HCT116 (cell line): ENCODE data around the gene SPRYD4. TPM values are rescaled to one million over a fixed set of nuclear protein-coding genes. Genes with fewer than 3 reads are reported as not detected.
"Not testable (repeated sequence)": the region's sequence is repeated elsewhere in the genome, so short reads cannot be mapped to it uniquely, and the experiment has no call there.

Experiments used
- ATAC-seq: fragments of 200-7000 bp; cut with Tn5 transposase; 2 replicates; pipeline ENCODE4 v1.9.1; 2020; ENCODE audit warnings: mild to moderate bottlenecking, moderate library complexity
- BruUV-seq: library from RNA; stranded (reverse); fragments of 400-500 nt; replicated peaks from 2 replicates; lab custom pipeline; 2021; lab: Mats Ljungman, UMichigan
- CTCF ChIA-PET: fragments of 300-600 bp; sonication (Branson Sonifier 250); formaldehyde crosslinking; loops from one replicate; lab custom pipeline; 2021; ENCODE audit warnings: antibody characterized with exemption; lab: Charles Lee
- POLR2A ChIA-PET: fragments of 300-600, 350-600 bp; sonication (Branson Sonifier 250); formaldehyde crosslinking; loops from one replicate; lab custom pipeline; 2021; ENCODE audit warnings: antibody characterized with exemption; lab: Charles Lee
- RAD21 ChIA-PET, 2 experiments: fragments of 300-600 bp; sonication (Branson Sonifier 250); formaldehyde crosslinking; loops; one replicate each; lab custom pipeline; 2023; ENCODE audit warnings: low total read pairs in 2 of 2; ENCODE audit not compliant: uncharacterized antibody in 2 of 2, unreplicated experiment in 2 of 2, low non-redundant PET in 1 of 2; lab: Charles Lee
- DNase-seq: peaks from one replicate; pipeline ENCODE4 v3.0.0-alpha.2; 2010; ENCODE audit warnings: low read depth, low spot score
- H2AFZ ChIP-seq: fragments of 200-600 bp; shearing (Covaris generic), sonication (generic); 2 replicates; pipeline ENCODE4 v1.6.1; 2017; ENCODE audit warnings: low read depth, mixed run types, mixed read lengths, antibody characterized with exemption, low read length; ENCODE audit not compliant: poor library complexity, severe bottlenecking
- H3K27ac ChIP-seq: 2 replicates; pipeline ENCODE4 v1.5.1; 2012; ENCODE audit warnings: low read depth, low read length
- H3K27me3 ChIP-seq: fragments of 200-600 bp; sonication (generic); 2 replicates; pipeline ENCODE4 v1.6.1; 2016; ENCODE audit warnings: mixed run types, low read length, mixed read lengths; ENCODE audit not compliant: insufficient read depth
- H3K36me3 ChIP-seq, 2 experiments: fragments of 200-500 bp in 1 of 2; fragments of 200-600 bp in 1 of 2; sonication (Bioruptor generic) in 1 of 2; sonication (generic) in 1 of 2; 2 replicates each; pipeline versions ENCODE4 v1.5.1 to v1.6.1; 2014 to 2016; ENCODE audit warnings: low read length in 2 of 2, inconsistent platforms in 1 of 2, mixed read lengths in 1 of 2, mixed run types in 1 of 2; ENCODE audit not compliant: insufficient read depth in 2 of 2, control insufficient read depth in 1 of 2
- H3K4me1 ChIP-seq, 2 experiments: fragments of 200-600 bp in 1 of 2; sonication (generic) in 1 of 2; 2 replicates each; pipeline versions ENCODE4 v1.5.1 to v1.6.1; 2012 to 2017; ENCODE audit warnings: low read length in 2 of 2, inconsistent platforms in 1 of 2, mild to moderate bottlenecking in 1 of 2, mixed read lengths in 1 of 2, mixed run types in 1 of 2, moderate library complexity in 1 of 2; ENCODE audit not compliant: insufficient read depth in 2 of 2, control insufficient read depth in 1 of 2
- H3K4me2 ChIP-seq: fragments of 200-600 bp; sonication (generic); 2 replicates; pipeline ENCODE4 v1.6.1; 2017; ENCODE audit warnings: mixed run types, low read length, mixed read lengths
- H3K4me3 ChIP-seq, 2 experiments: fragments of 200-600 bp in 1 of 2; sonication (generic) in 1 of 2; replicated peaks in 1 of 2; 2 replicates each; pipeline ENCODE4 v1.5.1; 2011 to 2016; ENCODE audit warnings: low read length in 2 of 2, control low read depth in 1 of 2, low read depth in 1 of 2, mild to moderate bottlenecking in 1 of 2, mixed read lengths in 1 of 2, mixed run types in 1 of 2
- H3K79me2 ChIP-seq: fragments of 200-600 bp; sonication (generic); 2 replicates; pipeline ENCODE4 v1.6.1; 2017; ENCODE audit warnings: mild to moderate bottlenecking, mixed run types, low read length, moderate library complexity, mixed read lengths; ENCODE audit not compliant: insufficient read depth
- H3K9ac ChIP-seq: fragments of 200-600 bp; sonication (generic); 2 replicates; pipeline ENCODE4 v1.6.1; 2016; ENCODE audit warnings: low read length, mixed read lengths
- H3K9me2 ChIP-seq: fragments of 200-600 bp; sonication (generic), shearing (Covaris generic); 2 replicates; pipeline ENCODE4 v1.6.1; 2017; ENCODE audit warnings: mixed run types, mild to moderate bottlenecking, moderate library complexity; ENCODE audit not compliant: insufficient read depth
- H3K9me3 ChIP-seq, 2 experiments: fragments of 200-500 bp in 1 of 2; fragments of 200-600 bp in 1 of 2; sonication (Bioruptor generic) in 1 of 2; sonication (generic) in 1 of 2; 2 replicates each; pipeline ENCODE4 v1.6.1; 2014 to 2017; ENCODE audit warnings: low read length in 2 of 2, mixed read lengths in 2 of 2, inconsistent platforms in 1 of 2, low read depth in 1 of 2, mild to moderate bottlenecking in 1 of 2, mixed run types in 1 of 2, moderate library complexity in 1 of 2; ENCODE audit not compliant: control insufficient read depth in 1 of 2, insufficient read depth in 1 of 2
- H4K20me1 ChIP-seq: fragments of 200-600 bp; sonication (generic), shearing (Covaris generic); 2 replicates; pipeline ENCODE4 v1.6.1; 2017; ENCODE audit warnings: mixed run types, mild to moderate bottlenecking, moderate library complexity; ENCODE audit not compliant: insufficient read depth
- CTCF ChIP-seq, 3 experiments: fragments of 200-600 bp in 1 of 3; sonication (generic) in 1 of 3; IDR thresholded peaks in 2 of 3; conservative IDR thresholded peaks in 1 of 3; 2 replicates each; pipeline ENCODE4 v1.5.1; 2012 to 2017; ENCODE audit warnings: low read depth in 2 of 3, low read length in 2 of 3, antibody characterized with exemption in 1 of 3, borderline replicate concordance in 1 of 3, control low read depth in 1 of 3, mild to moderate bottlenecking in 1 of 3, mixed read lengths in 1 of 3, mixed run types in 1 of 3, moderate library complexity in 1 of 3; ENCODE audit not compliant: insufficient read depth in 1 of 3
- RAD21 ChIP-seq: IDR thresholded peaks from 2 replicates; pipeline ENCODE4 v1.6.1; 2012; ENCODE audit warnings: low read depth, mild to moderate bottlenecking
- intact Hi-C: fragments of 100-400 bp; cut with micrococcal nuclease; formaldehyde crosslinking; loops from 2 replicates; pipeline ENCODE4 v1.10.0; 2022
- total RNA-seq: library from RNA; stranded (reverse); gene quantifications from one replicate; pipeline ENCODE4 v1.2.1, GENCODE V29; 2021; ENCODE audit not compliant: unreplicated experiment

The SPRYD4 gene
- total RNA-seq, 1 experiment from 2014 or later: 2.5 TPM

DNA sequence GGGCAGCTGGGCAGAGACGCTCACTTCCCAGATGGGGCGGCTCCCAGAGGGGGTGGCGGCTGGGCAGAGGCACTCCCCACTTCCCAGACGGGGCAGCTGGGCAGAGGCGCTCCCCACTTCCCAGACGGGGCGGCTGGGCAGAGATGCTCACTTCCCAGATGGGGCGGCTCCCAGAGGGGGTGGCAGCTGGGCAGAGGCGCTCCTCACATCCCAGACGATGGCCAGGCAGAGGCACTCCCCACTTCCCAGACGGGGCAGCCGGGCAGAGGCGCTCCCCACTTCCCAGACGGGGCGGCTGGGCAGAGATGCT, 25.7 kb downstream of the SPRYD4 start:
- BruUV-seq, H3K27ac ChIP-seq, DNase-seq, RAD21 ChIA-PET, POLR2A ChIA-PET, H3K9ac ChIP-seq, ATAC-seq, H3K9me3 ChIP-seq, H3K9me2 ChIP-seq, H3K36me3 ChIP-seq, H3K4me1 ChIP-seq, H3K4me2 ChIP-seq, H3K79me2 ChIP-seq, H3K4me3 ChIP-seq, intact Hi-C loops, CTCF ChIA-PET, H4K20me1 ChIP-seq, H3K27me3 ChIP-seq, H2AFZ ChIP-seq: not testable (repeated sequence)

DNA sequence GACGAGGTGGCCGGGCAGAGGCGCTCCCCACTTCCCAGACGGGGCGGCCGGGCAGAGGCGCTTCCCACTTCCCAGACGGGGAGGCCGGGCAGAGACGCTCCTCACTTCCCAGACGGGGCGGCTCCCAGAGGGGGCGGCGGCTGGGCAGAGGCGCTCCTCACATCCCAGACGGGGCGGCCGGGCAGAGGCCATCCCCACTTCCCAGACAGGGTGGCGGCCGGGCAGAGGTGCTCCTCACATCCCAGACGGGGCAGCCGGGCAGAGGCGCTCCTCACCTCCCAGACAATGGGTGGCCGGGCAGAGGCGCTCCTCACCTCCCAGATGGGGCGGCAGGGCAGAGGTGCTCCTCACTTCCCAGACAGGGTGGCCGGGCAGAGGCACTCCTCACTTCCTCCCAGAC, 26.1 kb downstream of the SPRYD4 start:
- RAD21 ChIA-PET, ATAC-seq, H3K36me3 ChIP-seq, intact Hi-C loops, H2AFZ ChIP-seq, CTCF ChIA-PET, H3K27ac ChIP-seq, H3K9me3 ChIP-seq, H3K4me1 ChIP-seq, H3K9me2 ChIP-seq, H3K79me2 ChIP-seq, POLR2A ChIA-PET, H3K9ac ChIP-seq, H4K20me1 ChIP-seq, BruUV-seq, H3K27me3 ChIP-seq, H3K4me2 ChIP-seq, H3K4me3 ChIP-seq, DNase-seq: not testable (repeated sequence)

DNA sequence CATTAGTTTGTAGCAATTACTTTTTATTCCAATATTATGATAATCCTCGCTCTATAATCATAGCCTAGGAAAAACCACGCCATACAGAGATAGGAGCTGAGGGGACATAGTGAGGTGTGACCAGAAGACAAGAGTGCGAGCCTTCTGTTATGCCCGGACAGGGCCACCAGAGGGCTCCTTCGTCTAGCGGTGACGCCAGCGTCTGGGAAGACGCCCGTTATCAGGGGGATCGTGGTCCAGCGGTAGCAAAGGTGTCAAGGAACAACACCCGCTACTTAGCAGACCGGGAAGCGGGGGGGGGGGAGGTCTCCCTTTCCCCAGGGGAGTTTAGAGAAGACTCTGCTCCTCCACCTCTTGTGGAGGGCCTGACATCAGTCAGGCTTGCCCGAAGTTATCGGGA, 28.3 kb downstream of the SPRYD4 start:
- BruUV-seq, POLR2A ChIA-PET: not testable (repeated sequence)
- CTCF ChIA-PET: interaction anchor here (0.8 to 1.2 kb wide), 2 partner anchors 32 to 140 kb away, joined by 3 read pairs; no protein-coding TSS in a partner anchor

More for the DNA sequence above, 28.3 kb downstream of the SPRYD4 start:
- H3K27ac ChIP-seq, H3K9me2 ChIP-seq, H3K9me3 ChIP-seq, RAD21 ChIA-PET, H3K4me2 ChIP-seq, H3K4me1 ChIP-seq, H3K79me2 ChIP-seq, H3K27me3 ChIP-seq, H3K4me3 ChIP-seq, H2AFZ ChIP-seq, DNase-seq, H3K36me3 ChIP-seq, intact Hi-C loops, H4K20me1 ChIP-seq, ATAC-seq, H3K9ac ChIP-seq: not testable (repeated sequence)
- TF ChIP-seq RAD21 (peak; percentile 42), CTCF (IDR thresholded peaks at IDR 0.05 in 2 of 3, conservative IDR thresholded peaks at IDR 0.05 in 1 of 3; ENCODE audit: borderline replicate concordance in 1 of 3, insufficient read depth in 1 of 3, low read depth in 2 of 3, low read length in 2 of 3) (peak in 2 of 3 experiments; percentile 12 to 49; a peak in 3 of 6 replicates)
